DOHH2 (cell line): ENCODE data around the gene XRCC2.

Source experiments
- H3F3A ChIP-seq: fragments of 200-600 bp; sonication (generic), shearing (Covaris generic); 2 replicates; pipeline ENCODE4 v1.6.0; 2016; ENCODE audit warnings: antibody characterized with exemption, mild to moderate bottlenecking; ENCODE audit not compliant: control insufficient read depth, insufficient read depth
- H3K27ac ChIP-seq: fragments of 200-600 bp; sonication (generic); 2 replicates; pipeline ENCODE4 v1.5.1; 2014; ENCODE audit warnings: low read depth, mild to moderate bottlenecking, low read length, moderate library complexity
- H3K27me3 ChIP-seq: fragments of 200-600 bp; sonication (generic); 2 replicates; pipeline ENCODE4 v1.6.1; 2014; ENCODE audit warnings: mild to moderate bottlenecking, low read length, mixed read lengths; ENCODE audit not compliant: control insufficient read depth
- H3K36me3 ChIP-seq: fragments of 200-600 bp; sonication (generic); 2 replicates; pipeline ENCODE4 v1.6.1; 2014; ENCODE audit warnings: mild to moderate bottlenecking, low read length, moderate library complexity, mixed read lengths; ENCODE audit not compliant: control insufficient read depth
- H3K4me1 ChIP-seq: fragments of 200-600 bp; sonication (generic); 2 replicates; pipeline ENCODE4 v1.6.1; 2014; ENCODE audit warnings: mild to moderate bottlenecking, low read length, mixed read lengths; ENCODE audit not compliant: control insufficient read depth
- H3K4me2 ChIP-seq: fragments of 200-600 bp; sonication (generic); 2 replicates; pipeline ENCODE4 v1.6.0; 2014; ENCODE audit warnings: mild to moderate bottlenecking, low read length, moderate library complexity
- H3K4me3 ChIP-seq: fragments of 200-600 bp; sonication (generic); 2 replicates; pipeline ENCODE4 v1.5.1; 2014; ENCODE audit warnings: mild to moderate bottlenecking, low read length, mixed read lengths
- H3K79me2 ChIP-seq: fragments of 200-600 bp; sonication (generic); 2 replicates; pipeline ENCODE4 v1.6.1; 2014; ENCODE audit warnings: mild to moderate bottlenecking, low read length, mixed read lengths; ENCODE audit not compliant: control insufficient read depth
- H3K9me2 ChIP-seq: fragments of 200-600 bp; sonication (generic); replicated peaks from 2 replicates; pipeline ENCODE4 v1.6.1; 2014; ENCODE audit warnings: mild to moderate bottlenecking, low read length, mixed read lengths; ENCODE audit not compliant: control insufficient read depth
- H3K9me3 ChIP-seq: fragments of 200-600 bp; sonication (generic); 2 replicates; pipeline ENCODE4 v1.6.1; 2014; ENCODE audit warnings: antibody characterized with exemption, low read length, mixed read lengths; ENCODE audit not compliant: control insufficient read depth, insufficient read depth
- H4K20me1 ChIP-seq: fragments of 200-600 bp; sonication (generic); 2 replicates; pipeline ENCODE4 v1.6.0; 2014; ENCODE audit warnings: low read depth, mild to moderate bottlenecking, antibody characterized with exemption, low read length, moderate library complexity; ENCODE audit not compliant: control insufficient read depth, insufficient read depth
- EZH2phosphoT487 ChIP-seq: fragments of 200-600 bp; sonication (generic); IDR thresholded peaks from 2 replicates; pipeline ENCODE4 v1.6.1; 2017; ENCODE audit warnings: borderline replicate concordance, mild to moderate bottlenecking, antibody characterized with exemption, low read length, moderate library complexity, mixed read lengths
- TF ChIP-seq, protein P1 (sequence below): fragments of 200-600 bp; sonication (generic); IDR thresholded peaks from one replicate; pipeline ENCODE4 v1.5.1; 2014; ENCODE audit warnings: antibody characterized with exemption, mild to moderate bottlenecking, low read depth, low read length; ENCODE audit not compliant: poor library complexity, severe bottlenecking

The XRCC2 gene

DNA sequence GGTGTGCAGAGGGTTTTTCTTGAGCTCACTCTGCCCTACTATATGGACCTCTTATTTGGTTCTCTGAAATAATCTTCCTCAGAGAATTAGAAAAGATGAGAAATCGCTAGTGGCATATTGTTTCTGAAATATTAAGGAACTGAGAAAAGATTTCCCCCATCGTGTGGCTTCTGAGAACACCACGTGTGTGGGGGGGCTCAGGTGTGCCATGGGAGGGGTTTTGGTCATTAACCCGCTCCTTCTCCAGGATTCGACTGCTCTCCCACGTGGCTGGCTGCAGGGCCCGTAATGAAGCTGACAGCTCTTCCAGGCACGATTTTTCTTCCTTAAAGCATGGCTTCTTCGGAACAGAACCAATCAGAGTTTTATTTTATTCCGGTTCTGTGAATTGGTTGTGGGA is 67.7 kb downstream of the XRCC2 start:
- no peak overlapping the region for H3K4me3 ChIP-seq
- H3F3A ChIP-seq = no peaks in the 10 kb centered on the region
- no peaks in the 10 kb centered on the region for H4K20me1 ChIP-seq
- H3K36me3 ChIP-seq = no peaks in the 10 kb centered on the region
- TF ChIP-seq EZH2phosphoT487 = no peak
- TF ChIP-seq, protein P1, sequence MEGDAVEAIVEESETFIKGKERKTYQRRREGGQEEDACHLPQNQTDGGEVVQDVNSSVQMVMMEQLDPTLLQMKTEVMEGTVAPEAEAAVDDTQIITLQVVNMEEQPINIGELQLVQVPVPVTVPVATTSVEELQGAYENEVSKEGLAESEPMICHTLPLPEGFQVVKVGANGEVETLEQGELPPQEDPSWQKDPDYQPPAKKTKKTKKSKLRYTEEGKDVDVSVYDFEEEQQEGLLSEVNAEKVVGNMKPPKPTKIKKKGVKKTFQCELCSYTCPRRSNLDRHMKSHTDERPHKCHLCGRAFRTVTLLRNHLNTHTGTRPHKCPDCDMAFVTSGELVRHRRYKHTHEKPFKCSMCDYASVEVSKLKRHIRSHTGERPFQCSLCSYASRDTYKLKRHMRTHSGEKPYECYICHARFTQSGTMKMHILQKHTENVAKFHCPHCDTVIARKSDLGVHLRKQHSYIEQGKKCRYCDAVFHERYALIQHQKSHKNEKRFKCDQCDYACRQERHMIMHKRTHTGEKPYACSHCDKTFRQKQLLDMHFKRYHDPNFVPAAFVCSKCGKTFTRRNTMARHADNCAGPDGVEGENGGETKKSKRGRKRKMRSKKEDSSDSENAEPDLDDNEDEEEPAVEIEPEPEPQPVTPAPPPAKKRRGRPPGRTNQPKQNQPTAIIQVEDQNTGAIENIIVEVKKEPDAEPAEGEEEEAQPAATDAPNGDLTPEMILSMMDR = no peak
- H3K27ac ChIP-seq = no peak overlapping the region
- H3K27me3 ChIP-seq = peaks cover under 1% of the 10 kb centered on the region; the same call in 1 of the 2 replicates
- no peaks in the 10 kb centered on the region for H3K9me3 ChIP-seq
- no peak overlapping the region for H3K4me2 ChIP-seq
- H3K79me2 ChIP-seq = no peaks in the 10 kb centered on the region
- H3K9me2 ChIP-seq = no peaks in the 10 kb centered on the region
- H3K4me1 ChIP-seq = no peaks in the 10 kb centered on the region

DNA sequence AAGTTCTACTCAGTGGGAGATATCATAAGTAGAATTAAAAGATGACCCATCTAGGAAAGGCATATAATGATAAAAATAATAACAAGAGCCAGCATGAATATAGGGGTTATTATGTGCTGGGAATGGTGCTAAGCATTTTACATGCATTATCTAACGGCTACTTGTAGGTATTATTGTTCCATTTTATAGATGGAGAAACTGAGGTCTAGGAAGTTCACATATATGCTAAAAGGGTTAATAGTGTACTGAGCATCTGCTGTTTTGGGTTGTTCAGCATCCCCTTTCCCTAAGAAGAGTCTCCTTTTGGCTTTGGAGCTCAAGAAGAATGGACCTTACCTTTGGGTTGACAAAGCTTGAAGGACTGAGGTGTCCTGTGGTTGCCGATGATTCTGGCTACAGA is 68.9 kb downstream of the XRCC2 start:
- H3K4me1 ChIP-seq = no peaks in the 10 kb centered on the region
- H3K27ac ChIP-seq = no peak overlapping the region
- no peaks in the 10 kb centered on the region for H3K9me3 ChIP-seq
- H3K36me3 ChIP-seq = no peaks in the 10 kb centered on the region
- H3F3A ChIP-seq = no peaks in the 10 kb centered on the region
- no peaks in the 10 kb centered on the region for H3K79me2 ChIP-seq
- TF ChIP-seq, protein P1 = no peak
- no peak for TF ChIP-seq EZH2phosphoT487
- H3K9me2 ChIP-seq = no peaks in the 10 kb centered on the region
- no peak overlapping the region for H3K4me3 ChIP-seq
- H3K4me2 ChIP-seq = no peak overlapping the region
- no peaks in the 10 kb centered on the region for H4K20me1 ChIP-seq
- peaks cover 2% of the 10 kb centered on the region; the same call in 1 of the 2 replicates for H3K27me3 ChIP-seq

DNA sequence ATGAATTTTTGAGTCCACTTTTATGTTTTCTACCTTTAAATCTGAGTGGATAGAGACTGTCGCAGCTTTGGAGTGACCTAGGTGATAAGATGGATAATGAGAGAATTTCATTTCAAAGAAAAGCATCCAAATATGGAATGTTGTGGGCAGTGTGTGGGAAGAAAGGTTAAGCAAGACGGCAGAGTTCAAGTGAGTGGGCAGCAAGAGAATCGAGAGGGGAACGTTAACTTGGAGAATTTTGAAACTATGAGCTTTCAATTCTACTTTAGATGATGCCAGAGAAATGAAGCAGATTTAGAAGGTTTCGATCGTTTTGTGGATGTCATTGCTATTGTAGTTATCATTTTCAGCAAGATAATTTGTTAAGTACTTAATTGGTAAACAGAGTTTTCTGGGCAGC is 73.0 kb downstream of the XRCC2 start:
- no peaks in the 10 kb centered on the region for H3K9me3 ChIP-seq
- H4K20me1 ChIP-seq = no peaks in the 10 kb centered on the region
- H3K4me1 ChIP-seq = no peaks in the 10 kb centered on the region
- no peaks in the 10 kb centered on the region for H3K79me2 ChIP-seq
- no peak overlapping the region for H3K4me2 ChIP-seq
- H3K36me3 ChIP-seq = no peaks in the 10 kb centered on the region
- TF ChIP-seq, protein P1 = no peak
- no peak for TF ChIP-seq EZH2phosphoT487
- H3K4me3 ChIP-seq = no peak overlapping the region
- no peaks in the 10 kb centered on the region for H3F3A ChIP-seq
- no peaks in the 10 kb centered on the region for H3K9me2 ChIP-seq
- H3K27me3 ChIP-seq = peaks cover 2% of the 10 kb centered on the region; the same call in 1 of the 2 replicates
- H3K27ac ChIP-seq = no peak overlapping the region
